ENCODE measurements around the gene TBX10.

Gene TBX10

GRCh38 chr11:67634366-67635230, 5.0 kb downstream of the TBX10 start:
- no peak for TF ChIP-seq CTCF (IDR thresholded peaks at IDR 0.05; ENCODE audit: extremely low read depth, missing control alignments)
- DNase-seq (ENCODE audit: low spot score) = no peak

- TF ChIP-seq CTCF (IDR thresholded peaks at IDR 0.05; ENCODE audit: extremely low read depth, missing control alignments) = no peak
- DNase-seq (ENCODE audit: low spot score) = no peak
Observed at GRCh38 chr11:67633758-67634365, 5.7 kb downstream of the TBX10 start.

- no peak for TF ChIP-seq CTCF (IDR thresholded peaks at IDR 0.05; ENCODE audit: extremely low read depth, missing control alignments)
- no peak for DNase-seq (ENCODE audit: low spot score)
Observed at GRCh38 chr11:67632982-67633755, 6.4 kb downstream of the TBX10 start.

- TF ChIP-seq CTCF (IDR thresholded peaks at IDR 0.05; ENCODE audit: extremely low read depth, missing control alignments) = no peak
- DNase-seq (ENCODE audit: low spot score) = no peak
Observed at GRCh38 chr11:67632175-67632981, 7.2 kb downstream of the TBX10 start.

GRCh38 chr11:67631853-67632174, 7.7 kb downstream of the TBX10 start:
- no peak for DNase-seq (ENCODE audit: low spot score)
- no peak for TF ChIP-seq CTCF (IDR thresholded peaks at IDR 0.05; ENCODE audit: extremely low read depth, missing control alignments)

- TF ChIP-seq CTCF (IDR thresholded peaks at IDR 0.05; ENCODE audit: extremely low read depth, missing control alignments) = no peak
- no peak for DNase-seq (ENCODE audit: low spot score)
Observed at GRCh38 chr11:67631411-67631810, 8.2 kb downstream of the TBX10 start.

Data from GM20000 (cell line).